SU-DHL-6 (cell line): Measurements from ENCODE around the gene ST3GAL3.

Experiments
- H2AFZ ChIP-seq: fragments of 200-600 bp; sonication (generic); 2 replicates; pipeline ENCODE4 v1.6.1; 2014; ENCODE audit warnings: low read depth, mild to moderate bottlenecking, moderate library complexity, mixed read lengths, antibody characterized with exemption, low read length; ENCODE audit not compliant: severe bottlenecking
- H3F3A ChIP-seq: fragments of 200-600 bp; shearing (Covaris generic); 2 replicates; pipeline ENCODE4 v1.6.0; 2016; ENCODE audit warnings: antibody characterized with exemption, mild to moderate bottlenecking; ENCODE audit not compliant: insufficient read depth
- H3K27ac ChIP-seq: fragments of 200-600 bp; sonication (generic); 2 replicates; pipeline ENCODE4 v1.5.1; 2016; ENCODE audit warnings: low read depth, mild to moderate bottlenecking, low read length, moderate library complexity, mixed read lengths
- H3K27me3 ChIP-seq: fragments of 200-600 bp; sonication (generic), shearing (Covaris generic); 2 replicates; pipeline ENCODE4 v1.6.0; 2014; ENCODE audit warnings: mild to moderate bottlenecking, low read length
- H3K36me3 ChIP-seq: fragments of 200-600 bp; sonication (generic); 2 replicates; pipeline ENCODE4 v1.6.1; 2014; ENCODE audit warnings: mild to moderate bottlenecking, low read length, mixed read lengths
- H3K4me2 ChIP-seq: fragments of 300-600, 200-600 bp; shearing (Covaris generic), sonication (generic); 2 replicates; pipeline ENCODE4 v1.6.0; 2014; ENCODE audit warnings: low read length, low read depth, mild to moderate bottlenecking; ENCODE audit not compliant: poor library complexity, severe bottlenecking
- H3K4me3 ChIP-seq: fragments of 200-600 bp; sonication (generic); 2 replicates; pipeline ENCODE4 v1.5.1; 2014; ENCODE audit warnings: antibody characterized with exemption, low read length, mild to moderate bottlenecking, mixed read lengths; ENCODE audit not compliant: insufficient read depth, poor library complexity, severe bottlenecking
- H3K79me2 ChIP-seq: fragments of 200-600 bp; sonication (generic); 2 replicates; pipeline ENCODE4 v1.6.1; 2014; ENCODE audit warnings: mild to moderate bottlenecking, low read length, moderate library complexity; ENCODE audit not compliant: insufficient read depth
- H3K9ac ChIP-seq: fragments of 200-600 bp; sonication (generic); 2 replicates; pipeline ENCODE4 v1.7.0; 2014; ENCODE audit warnings: mild to moderate bottlenecking, low read length
- H3K9me2 ChIP-seq: fragments of 200-600 bp; sonication (generic); replicated peaks from 2 replicates; pipeline ENCODE4 v1.6.1; 2014; ENCODE audit warnings: low read length; ENCODE audit not compliant: insufficient read depth
- H3K9me3 ChIP-seq: fragments of 200-600 bp; sonication (generic); 2 replicates; pipeline ENCODE4 v1.6.1; 2014; ENCODE audit warnings: low read length, mixed read lengths; ENCODE audit not compliant: insufficient read depth
- H4K20me1 ChIP-seq: fragments of 200-600 bp; sonication (generic); 2 replicates; pipeline ENCODE4 v1.6.1; 2014; ENCODE audit warnings: low read depth, mild to moderate bottlenecking, antibody characterized with exemption, low read length, moderate library complexity, mixed read lengths
- CTCF ChIP-seq: fragments of 200-600 bp; sonication (generic); IDR thresholded peaks from one replicate; pipeline ENCODE4 v1.5.1; 2017; ENCODE audit warnings: antibody characterized with exemption, mild to moderate bottlenecking, low read length, moderate library complexity; ENCODE audit not compliant: insufficient read depth, poor library complexity, severe bottlenecking
- EZH2phosphoT487 ChIP-seq: fragments of 200-600 bp; sonication (generic), shearing (Covaris generic); conservative IDR thresholded peaks from 2 replicates; pipeline ENCODE4 v1.6.1; 2018; ENCODE audit warnings: mild to moderate bottlenecking, antibody characterized with exemption, low read length, moderate library complexity, mixed read lengths

Gene ST3GAL3

DNA sequence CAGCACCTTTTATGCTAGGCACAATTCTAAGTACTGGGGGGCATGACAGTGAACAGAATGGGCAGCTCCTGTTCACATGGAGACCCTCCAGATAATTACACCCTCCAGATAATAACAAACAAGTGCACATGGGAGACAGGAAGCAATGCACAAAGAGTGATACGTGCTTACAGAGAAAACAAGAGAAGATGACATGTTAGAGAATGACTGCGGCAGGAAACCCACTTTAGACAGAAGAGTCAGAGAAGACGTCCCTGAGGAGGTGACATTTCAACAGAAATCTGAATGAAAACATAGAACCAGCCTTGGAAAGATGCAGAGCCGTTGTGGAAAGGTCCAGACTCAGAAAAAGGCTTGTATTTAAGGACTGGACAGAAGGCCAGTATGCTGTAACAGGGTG lies 171.5 kb downstream of the ST3GAL3 start:
- Histone ChIP-seq H3K27ac (no peak overlapping the region), H3K4me2 (no peak overlapping the region), H3K9me2 (no peaks in the 10 kb centered on the region), H3K9ac (no peak overlapping the region), H4K20me1 (no peaks in the 10 kb centered on the region), H2AFZ (no peak overlapping the region), H3F3A (no peaks in the 10 kb centered on the region), H3K4me3 (no peak overlapping the region), H3K9me3 (no peaks in the 10 kb centered on the region), H3K27me3 (no peaks in the 10 kb centered on the region), H3K36me3 (no peaks in the 10 kb centered on the region), H3K79me2 (no peaks in the 10 kb centered on the region)
- TF ChIP-seq EZH2phosphoT487, result no peak
- no peak for TF ChIP-seq CTCF

- TF ChIP-seq EZH2phosphoT487 (no peak), CTCF (no peak)
- Histone ChIP-seq H3K4me2 (no peak overlapping the region), H3K27ac (no peak overlapping the region)
Measured at GRCh38 chr1:43879414-43879813, 172.1 kb downstream of the ST3GAL3 start.

DNA sequence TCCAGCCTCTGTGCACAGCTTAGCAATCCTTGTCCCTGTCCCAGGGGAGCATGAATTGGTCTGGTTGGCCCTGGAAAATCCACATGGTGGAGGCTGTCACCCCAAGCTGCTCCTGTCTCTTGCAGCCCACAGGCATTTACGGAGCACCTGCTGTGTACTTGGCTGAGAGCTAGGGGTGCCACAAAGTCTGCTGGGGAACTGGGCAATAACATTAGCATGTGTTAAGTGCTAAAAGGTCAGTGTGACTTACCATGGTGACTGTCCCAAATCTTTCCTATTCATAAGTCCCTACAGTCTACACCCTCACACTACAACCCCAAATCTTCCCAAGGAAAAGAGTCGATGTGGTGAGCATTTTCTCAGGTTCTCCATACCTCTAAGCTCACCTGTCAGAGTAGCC lies 172.7 kb downstream of the ST3GAL3 start:
- Histone ChIP-seq H3K9ac (no peak overlapping the region), H2AFZ (no peak overlapping the region), H3K4me2 (no peak overlapping the region), H3K36me3 (no peaks in the 10 kb centered on the region), H3K27me3 (no peaks in the 10 kb centered on the region), H3K9me2 (no peaks in the 10 kb centered on the region), H3F3A (no peaks in the 10 kb centered on the region), H3K79me2 (no peaks in the 10 kb centered on the region), H3K4me3 (no peak overlapping the region), H4K20me1 (no peaks in the 10 kb centered on the region), H3K9me3 (no peaks in the 10 kb centered on the region), H3K27ac (no peak overlapping the region)
- TF ChIP-seq CTCF (no peak), EZH2phosphoT487 (no peak)

More at GRCh38 chr1:43879414-43879813, 172.1 kb downstream of the ST3GAL3 start:
- Histone ChIP-seq H3K27me3 (no peaks in the 10 kb centered on the region), H3K36me3 (no peaks in the 10 kb centered on the region), H4K20me1 (no peaks in the 10 kb centered on the region), H3F3A (no peaks in the 10 kb centered on the region), H3K9me2 (no peaks in the 10 kb centered on the region), H3K9me3 (no peaks in the 10 kb centered on the region), H3K9ac (no peak overlapping the region), H2AFZ (no peak overlapping the region), H3K4me3 (no peak overlapping the region), H3K79me2 (no peaks in the 10 kb centered on the region)
